GM18909 (cell line): ENCODE data around the gene NPEPPS.
A peak's percentile ranks its signal among the peaks of the same experiment; 100 is the strongest.

ENCODE experiments used
- ATAC-seq: cut with Tn5 transposase; IDR thresholded peaks from one replicate; pipeline ENCODE4 v1.9.1; 2021; ENCODE audit warnings: mild to moderate bottlenecking; ENCODE audit not compliant: unreplicated experiment, poor library complexity

The NPEPPS gene

DNA sequence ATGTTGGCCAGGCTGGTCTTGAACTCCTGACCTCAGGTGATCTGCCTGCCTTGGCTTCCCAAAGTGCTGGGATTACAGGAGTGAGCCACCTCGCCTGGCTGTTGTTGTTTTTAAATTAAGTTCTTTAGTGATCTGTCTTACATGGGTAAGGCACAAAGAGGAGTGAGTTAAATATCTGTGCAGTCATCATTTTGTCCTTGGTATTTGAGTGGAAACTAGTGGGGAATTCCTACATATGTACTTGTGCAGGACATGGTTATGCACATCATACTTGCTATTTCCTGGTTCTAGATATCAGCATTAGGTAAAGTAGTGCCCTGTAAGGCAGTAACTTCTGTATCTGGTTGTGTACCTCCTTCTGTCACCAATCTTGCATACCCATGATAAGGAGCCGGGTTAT is 122.5 kb downstream of the NPEPPS start:
- no peak for ATAC-seq

DNA sequence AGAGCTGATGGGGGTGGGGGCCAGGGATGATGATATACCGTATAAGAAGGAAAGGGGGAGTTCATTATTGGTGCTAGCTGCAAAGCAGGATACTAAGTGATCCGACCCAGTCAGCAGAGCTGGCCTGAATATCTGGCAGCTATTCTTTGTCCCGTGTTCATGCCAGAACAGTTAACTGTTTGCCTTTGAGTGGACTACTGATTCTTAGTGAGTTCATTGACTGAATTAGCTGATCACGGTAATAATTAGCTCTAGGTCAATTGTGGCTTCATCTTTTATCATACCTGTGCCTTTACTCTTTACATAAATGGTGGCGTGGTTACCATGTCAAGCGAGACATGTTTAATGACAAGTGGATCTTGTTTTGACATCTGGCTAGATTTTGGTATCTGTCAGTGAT is 124.1 kb downstream of the NPEPPS start:
- no peak for ATAC-seq

DNA sequence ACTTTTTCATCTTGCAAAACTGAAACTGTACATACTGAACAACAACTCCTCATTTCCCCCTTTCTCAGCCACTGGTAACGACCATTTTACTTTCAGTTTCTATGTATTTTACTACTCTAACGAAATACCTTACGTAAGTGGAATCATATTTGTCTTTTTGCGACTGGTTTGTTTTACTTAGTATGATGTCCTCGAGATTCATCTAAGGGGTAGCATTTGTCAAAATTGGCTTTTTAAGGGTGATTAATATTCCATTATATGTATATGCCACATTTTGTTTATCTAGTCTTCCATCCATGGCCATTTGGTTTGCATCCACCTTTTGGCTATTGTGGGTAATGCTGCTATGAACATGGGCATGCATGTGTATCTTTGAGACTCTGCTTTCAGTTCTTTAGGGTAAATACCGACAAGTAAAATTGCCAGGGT is 129.2 kb downstream of the NPEPPS start:
- peak; percentile 67 for ATAC-seq

DNA sequence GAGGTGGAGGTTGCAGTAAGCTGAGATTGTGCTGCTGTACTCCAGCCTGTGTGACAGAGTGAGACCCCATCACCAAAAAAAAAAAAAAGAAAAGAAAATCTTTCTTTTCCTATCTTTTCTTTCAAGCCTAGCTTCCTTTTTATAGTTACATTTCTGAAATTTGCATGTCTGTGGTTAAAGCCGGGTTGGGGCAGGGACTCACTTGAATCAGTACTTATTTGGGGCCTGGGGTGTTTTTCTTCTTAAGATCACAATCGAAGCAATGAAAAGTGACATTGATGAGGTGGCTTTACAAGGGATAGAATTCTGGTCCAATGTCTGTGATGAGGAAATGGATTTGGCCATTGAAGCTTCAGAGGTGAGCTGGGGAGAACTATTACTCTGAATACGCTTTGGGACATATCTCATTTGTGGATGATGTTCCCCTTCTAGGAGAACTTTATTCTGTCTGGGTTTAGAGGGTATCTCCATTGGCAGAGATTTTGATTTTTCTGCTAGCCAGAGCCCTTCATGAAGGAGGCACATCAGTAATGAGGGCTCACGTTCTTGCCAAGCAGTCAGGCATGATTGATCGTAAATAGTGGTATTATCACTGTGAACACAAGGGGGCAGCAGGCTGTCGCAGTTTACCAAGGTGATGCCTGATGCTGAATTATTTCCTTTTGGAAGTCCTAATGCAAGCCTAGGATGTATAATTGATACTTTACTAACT is 133.2 kb downstream of the NPEPPS start:
- no peak for ATAC-seq

DNA sequence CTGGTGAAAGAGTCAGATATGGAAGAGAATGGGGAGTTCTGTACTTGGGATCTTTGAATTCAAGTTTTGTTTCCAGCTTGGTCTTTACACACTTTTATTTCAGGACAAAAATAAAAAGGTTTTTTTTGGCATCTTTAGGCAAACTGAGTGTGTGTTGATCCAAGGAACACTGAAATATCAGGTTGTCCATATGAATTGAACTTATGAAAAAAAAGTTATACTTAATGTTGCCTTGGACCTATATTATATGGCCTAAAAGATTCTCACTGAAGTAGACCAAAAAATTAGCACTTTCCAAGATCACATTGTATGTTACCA is 133.7 kb downstream of the NPEPPS start:
- ATAC-seq: no peak

DNA sequence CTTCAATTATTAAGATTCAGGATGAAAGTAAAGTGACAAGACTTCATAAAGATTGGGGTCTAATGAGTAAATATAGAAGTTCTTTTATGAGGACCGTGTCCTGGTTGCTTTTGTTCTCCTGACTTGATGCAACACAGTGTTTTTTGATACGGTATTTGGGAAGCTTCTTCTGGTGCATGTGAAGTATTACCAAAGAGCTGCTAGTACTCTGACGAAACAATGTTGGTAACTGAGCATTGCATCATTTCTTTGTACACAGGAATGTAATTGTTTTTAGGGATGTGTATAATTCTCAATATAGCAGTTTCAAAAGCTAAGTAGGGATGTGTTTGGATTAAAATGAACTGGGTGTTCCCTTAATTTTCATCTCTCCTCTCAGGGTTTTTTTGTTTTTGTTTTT is 134.7 kb downstream of the NPEPPS start:
- ATAC-seq: no peak

DNA sequence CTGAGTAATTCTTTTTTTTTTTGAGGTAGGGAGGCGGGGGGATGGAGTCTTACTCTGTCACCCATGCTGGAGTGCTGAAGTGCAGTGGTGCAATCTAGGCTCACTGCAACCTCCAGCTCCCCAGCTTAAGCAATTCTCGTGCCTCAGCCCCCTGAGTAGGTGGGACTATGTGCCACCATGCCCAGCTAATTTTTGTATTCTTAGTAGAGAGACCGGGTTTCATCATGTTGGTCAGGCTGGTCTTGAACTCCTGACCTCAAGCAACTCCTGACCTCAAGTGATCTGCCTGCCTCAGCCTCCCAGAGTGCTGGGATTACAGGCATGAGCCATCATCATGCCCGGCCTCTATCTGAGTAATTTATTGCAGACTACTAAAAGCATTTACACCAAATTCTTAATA is 138.2 kb downstream of the NPEPPS start:
- no peak for ATAC-seq

DNA sequence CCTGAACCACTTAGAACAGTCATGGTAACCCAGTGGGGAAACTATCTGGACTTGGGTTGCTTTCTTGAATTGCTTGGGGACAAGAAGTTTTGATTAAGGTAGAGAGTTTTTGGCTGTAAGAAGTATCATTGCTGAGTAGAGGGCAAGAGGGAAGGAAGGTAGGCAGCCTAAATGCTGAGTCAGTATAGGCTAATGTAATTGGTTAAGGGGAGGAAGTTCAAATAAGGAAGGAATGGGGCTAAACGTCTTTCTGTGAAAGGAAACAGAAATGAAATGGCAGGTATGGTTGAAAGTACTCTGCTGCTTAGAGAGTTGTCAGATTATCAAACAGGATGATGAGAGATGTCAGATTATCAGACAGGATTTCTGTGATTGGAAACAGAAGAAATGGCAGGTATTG is 139.2 kb downstream of the NPEPPS start:
- ATAC-seq: no peak
